Left forelimb (tissue), 1 donor: ENCODE results near the gene DARS1.
A peak's percentile ranks its signal among the peaks of the same experiment; 100 is the strongest.

Experiments used
- DNase-seq: peaks from one replicate; pipeline ENCODE4 v3.0.0-alpha.2; 2018; ENCODE audit warnings: low spot score

DARS1 gene

DNA sequence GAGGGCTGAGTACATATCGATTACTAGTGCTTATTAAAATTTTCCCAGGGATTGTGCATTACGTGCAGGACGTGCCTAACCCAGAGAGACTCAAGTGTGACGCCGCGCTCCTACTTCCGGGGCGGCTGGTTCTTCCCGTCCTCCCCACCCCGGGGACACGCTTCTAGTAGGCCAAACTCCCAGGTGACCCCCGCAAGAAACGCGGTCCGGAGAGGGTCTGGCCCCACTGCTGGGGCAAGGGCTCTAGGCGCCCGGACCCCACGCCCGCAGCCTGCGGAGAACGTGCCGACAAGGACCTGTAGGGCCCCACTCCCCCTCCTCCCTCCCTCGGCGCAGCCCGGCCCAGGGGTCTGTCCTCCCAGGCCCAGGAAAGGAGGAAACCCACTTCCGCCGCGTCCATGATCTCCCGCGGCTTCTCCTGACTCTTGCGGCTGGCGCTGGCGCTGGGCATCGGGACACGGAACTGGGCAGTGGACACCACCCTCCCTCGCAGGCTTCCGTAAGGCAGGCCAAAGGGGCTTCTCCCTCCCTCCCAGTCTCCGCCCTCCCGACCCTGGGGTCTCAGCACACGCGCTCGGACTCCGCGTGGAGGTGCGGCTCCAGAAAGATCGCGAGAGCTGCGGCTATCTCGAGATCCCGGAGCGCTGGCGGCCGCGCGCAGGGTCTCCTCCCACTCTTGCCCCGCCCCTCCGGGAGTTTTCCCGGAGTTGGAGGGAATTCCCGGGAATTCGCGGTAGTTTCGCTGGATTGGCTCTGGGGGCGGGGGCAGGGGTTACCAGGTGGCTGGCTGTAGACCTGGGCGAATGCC is at the start of gene DARS1:
TSS of gene DARS1 (minus strand) at position 609 of the 808 bp plus-strand sequence. CDS start at position 451, 158 bp downstream.
- DNase-seq: peak; percentile 95

DNA sequence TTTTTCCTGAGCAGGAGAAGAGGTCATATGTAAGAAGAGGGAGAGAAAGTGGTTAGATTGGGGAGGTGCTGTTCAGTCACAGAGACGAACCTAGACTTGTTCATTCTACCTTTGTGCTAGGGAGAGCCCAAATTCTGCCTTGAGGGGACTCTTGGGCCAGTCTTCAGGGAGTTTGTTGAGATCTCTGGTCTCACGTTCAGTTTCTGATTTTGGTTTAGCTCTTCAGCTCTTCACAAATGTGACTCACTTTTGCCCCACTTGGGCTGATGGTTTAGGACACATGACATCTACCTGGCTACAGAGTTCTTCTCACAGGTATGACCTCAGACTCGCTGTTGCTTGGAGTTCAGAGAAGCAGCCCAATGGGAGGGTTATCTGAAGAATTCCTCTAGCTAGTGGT is 49.2 kb upstream of the DARS1 start:
- DNase-seq: no peak

DNA sequence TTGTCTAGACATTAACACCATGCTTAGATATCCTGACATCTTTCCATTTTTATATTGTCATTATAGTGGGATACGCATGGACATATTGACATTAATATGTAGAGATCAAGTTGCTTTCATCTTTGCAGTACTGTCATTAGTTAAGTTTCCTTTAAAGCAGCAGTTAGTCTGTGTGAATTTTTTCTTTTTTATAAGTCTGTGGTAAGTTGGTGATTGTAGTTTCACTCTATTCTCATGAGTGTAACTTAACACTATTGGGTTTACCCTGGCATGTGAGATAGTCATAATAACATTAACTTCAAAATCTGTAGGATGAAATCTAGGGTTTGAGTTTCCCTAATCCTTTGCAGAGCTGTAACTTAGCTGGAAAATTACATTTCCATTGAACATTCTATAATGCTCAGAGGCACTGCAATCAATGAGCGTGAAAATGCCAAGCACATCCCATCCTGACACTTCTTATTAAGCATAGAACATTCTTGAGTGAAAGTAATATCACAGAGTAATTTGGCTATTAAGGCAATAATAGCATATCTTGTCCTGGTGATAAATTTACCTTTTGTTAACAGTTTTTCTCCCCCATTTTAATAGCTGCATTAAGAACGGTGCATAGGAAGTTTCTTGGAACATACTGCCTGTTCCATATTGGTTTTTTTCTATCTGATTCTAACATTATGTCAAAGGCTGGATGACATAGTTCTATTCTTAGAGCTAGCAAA is 47.5 kb upstream of the DARS1 start:
- no peak for DNase-seq

DNA sequence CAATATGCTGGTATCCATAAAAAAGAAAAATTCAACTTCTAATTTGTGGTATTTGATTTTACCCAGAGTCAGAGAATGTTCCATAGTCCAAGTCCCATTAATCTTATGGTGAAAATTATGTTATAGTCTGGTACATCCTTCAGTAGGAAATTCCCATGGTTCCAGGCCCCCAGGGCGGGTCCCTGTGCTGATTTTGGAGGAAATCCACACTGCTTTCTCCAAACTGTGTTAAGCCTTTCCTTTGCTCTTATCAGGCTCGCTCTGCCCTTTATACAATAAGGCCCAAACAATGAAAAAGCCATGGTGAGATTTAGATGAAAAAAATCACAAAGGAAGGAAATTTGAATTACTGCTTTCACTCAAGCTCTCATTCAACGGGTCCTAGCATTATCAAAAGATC is 46.8 kb upstream of the DARS1 start:
- DNase-seq: no peak

DNA sequence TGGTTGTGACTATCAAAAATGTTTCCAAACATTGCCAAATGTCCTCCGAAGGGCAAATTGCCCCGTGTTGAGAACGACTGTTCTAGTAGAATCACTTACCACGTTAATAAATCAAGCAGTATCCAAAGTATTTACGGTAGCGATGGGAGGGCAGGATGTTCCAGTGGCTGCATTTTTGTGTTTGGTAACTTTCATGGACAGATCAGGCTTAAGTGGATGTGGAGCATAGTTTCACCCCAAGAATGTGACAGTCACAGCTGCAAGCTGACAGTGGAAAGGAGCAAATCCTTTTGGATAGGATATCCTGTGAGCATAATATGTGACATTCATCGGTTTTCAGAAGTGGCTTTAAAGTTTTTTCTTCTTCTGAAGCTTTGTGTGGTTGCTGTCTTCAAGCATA is 46.3 kb upstream of the DARS1 start:
- no peak for DNase-seq

DNA sequence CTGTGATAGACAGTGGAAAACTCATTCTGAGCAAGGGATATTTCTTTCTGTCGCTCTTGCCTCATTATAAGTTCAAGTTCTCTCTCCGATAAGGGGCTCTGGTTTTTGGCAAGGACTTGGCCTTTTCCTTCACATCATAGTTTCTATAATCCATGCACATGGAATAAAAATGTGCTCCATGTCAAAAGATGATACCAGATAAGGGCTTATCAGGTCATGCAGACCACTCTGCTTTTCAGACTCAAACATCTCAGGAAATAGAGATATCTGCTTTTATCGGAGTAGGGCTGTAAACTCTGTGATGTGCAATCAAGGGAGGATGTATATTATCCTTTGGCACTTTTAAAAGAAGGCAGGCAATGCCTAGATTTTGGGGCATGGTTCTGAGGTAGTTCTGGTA is 45.0 kb upstream of the DARS1 start:
- no peak for DNase-seq

DNA sequence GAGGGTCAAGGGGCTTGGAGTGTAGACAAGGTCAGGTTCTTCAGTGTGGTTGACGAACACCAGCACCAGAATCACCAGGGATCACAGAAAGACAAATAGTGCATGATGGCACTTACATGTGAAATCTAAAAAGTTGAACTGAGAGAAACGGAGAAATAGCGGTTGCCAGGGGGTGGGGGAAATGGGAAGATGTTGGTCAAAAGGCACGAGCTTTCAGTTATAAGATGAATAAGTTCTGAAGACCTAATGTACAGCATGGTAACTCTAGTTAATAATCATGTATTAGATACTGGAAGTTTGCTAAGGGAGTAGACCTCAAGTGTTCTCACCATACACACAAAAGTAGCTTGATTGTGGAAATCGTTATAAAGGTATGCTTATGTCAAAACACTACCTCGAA is 43.7 kb upstream of the DARS1 start:
- no peak for DNase-seq

DNA sequence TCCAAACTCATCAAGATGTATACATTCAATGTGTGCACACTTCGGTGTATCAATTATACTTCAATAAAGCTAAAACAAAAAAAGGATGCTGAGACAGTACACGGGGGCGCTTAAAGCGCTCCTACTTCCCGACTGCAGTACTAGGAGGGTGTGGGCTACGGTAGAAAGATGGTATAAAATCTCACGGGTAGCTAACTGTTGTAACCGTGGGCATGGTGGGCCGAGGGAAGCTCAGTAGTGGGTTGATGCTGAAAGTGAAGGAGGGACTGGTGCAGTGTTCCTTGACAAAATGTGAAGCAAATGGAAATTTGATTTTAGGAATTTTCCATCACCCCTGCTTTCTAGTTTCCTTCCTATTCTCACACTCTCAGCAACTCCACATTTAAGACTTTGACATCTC is 42.6 kb upstream of the DARS1 start:
- DNase-seq: no peak

DNA sequence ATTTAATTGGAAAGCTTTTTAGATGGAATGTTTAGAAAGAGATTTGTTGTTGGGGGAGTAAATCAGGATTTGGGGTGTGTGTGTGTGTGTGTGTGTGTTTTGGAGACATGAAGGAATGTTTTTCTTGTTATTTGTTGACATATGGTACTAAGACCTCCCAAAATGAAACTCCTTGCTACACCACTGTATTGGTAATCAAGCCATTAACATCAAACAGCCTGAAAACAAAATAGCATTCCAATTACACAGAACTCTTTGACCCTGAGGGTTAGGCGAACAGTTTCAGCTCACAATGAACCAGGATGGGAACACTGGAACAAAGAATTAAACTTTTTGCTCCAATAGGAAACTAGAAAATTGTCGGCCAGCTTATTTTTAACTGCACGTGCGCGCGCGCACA is 41.7 kb upstream of the DARS1 start:
- DNase-seq: no peak

DNA sequence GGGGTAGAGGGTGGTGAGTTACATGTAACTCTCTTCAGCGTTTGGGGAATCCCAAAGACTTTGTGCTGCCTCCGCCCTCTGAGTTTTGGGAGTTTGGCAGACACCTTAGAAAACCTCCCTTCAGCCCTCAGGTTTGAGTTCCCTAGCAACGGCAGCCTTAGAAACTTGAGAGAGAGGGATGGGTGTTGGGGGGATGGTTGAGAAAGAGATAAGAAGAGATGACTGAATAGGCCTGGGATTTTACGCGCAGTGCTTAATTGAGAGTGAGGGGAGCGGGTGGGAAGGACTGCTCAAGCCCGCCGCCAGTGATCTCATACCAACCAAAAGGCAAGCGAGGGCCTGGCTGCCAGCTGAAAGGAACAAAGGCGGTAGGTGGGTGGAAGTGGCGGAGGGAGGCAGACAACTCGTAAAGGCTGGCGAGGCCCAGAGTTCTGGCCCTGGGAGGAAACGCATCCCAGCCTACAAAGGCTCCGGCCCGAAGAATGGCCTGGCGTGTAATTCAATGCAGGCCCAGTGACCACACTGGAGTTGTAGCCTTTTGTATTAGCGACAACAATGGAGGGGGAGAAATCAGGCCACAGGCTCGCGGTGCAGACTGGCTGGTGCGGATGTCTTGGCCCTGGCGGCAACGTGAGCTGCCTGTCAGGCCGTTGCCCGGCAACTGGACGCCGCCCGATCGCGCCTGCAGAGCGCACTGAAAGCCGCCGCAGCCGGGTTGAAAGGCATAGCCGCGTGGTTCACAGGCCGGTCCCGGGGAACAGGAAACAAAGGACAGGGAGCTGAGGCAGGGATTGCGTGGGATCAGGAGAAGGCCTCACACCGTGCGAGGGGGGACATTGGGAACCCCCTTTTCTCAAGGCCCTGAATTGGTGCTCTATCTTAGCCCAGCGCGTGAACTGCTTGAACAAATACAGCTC is 39.9 kb upstream of the DARS1 start:
- peak; percentile 76 for DNase-seq

DNA sequence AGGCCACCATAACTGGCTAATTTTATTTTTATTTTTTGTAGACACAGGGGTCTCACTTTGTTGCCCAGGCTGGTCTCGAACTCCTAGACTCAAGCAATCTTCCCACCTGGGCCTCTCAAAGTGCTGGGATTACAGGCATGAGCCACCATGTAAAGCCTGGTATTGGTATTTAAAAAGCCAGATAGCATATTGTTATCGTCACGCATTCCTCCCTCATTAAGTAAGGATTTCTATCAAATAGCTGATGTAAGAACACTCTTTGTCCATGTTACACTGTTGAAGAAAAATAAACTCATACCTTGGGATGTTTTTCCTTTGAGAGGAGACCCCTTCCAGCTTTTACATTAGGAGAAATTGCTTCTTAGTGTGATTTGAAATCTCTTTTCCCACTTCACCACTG is 39.2 kb upstream of the DARS1 start:
- DNase-seq: no peak

DNA sequence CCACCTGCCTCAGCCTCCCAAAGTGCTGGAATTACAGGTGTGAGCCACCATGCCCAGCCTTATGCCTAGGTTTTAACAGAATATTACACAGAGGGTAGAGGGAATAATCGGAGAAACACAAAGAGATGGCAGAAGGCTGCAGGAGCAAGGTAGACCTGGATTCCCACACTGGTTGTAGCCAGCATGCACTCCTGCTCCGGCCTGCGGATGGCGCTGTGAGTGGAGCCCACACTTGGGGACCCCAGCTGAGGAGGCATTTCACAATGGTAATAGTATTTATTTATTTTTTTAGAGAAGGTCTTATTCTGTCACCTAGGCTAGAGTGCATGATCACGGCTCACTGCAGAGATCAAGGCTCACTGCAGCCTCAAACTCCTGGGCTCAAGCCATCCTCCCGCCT is 38.8 kb upstream of the DARS1 start:
- DNase-seq: no peak

DNA sequence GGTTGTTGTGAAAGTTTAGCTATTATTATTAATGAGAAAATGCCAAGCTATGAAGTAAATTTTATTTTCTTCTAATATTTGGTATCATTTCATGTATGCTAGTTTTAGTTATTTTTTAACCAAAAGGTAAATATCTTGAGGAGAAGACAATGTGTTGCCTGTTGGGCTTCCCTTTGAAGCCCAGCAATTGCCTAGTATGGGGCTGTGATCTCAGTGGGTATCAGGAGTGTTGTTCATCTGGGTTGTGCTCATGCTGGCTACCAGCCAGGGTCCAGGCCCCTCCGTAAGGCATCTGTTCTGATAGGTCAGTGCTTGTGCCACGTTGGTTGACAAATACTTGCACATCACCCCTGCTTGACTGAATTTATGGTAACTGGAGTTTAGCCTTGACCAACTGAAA is 38.0 kb upstream of the DARS1 start:
- no peak for DNase-seq

DNA sequence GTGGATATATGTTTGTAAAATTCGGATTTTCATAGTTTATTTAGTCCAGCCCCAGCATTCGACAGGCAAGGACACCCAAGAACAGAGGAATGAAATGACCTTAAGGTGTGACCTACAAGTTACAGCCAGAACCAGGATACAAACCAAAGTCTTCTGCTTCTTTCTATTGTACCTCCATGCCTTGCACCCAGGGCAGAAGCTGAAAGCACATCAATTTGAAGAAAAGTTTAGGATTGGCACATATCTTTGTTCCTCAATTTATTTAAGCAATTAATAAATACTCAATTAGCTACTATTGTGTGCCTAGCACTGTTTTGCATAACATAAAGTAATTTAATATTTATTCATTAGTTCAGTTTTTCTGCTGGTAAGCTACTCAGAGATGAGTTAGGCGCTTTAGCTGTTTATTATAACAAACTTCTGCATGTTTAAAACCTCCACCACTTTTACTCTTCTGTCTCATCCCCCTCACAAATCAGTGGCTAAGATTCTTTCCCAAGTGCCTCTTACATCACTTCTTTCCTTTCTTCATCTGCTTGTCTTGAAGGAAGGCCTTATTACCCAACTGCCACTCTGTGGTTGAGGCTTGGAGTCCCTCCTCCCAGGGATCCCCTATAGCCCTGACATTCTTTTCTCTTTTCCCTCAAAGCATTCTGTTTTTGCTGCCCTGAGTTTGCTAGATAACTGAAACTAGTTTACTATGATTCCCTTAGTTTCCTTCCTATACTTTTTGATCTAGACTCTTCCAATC is 37.1 kb upstream of the DARS1 start:
- no peak for DNase-seq

DNA sequence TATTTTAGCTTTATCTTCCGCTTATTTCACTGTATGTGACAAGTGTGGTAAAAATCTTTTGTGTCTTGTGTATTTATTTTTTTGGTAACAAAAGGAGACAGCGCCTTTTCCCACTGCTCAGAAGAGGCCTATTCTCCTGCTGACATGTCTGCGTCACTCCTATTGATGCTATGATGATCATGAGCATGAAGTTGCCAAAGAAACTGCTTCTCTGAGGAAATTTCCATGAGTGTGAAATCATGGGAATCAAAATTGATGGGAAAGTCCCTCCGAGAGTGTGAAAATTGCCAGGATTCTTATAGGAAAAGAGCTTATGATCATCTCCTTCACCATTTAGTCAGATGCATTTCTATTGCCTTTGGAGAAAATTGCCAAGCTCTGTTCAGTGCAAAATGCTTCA is 36.5 kb upstream of the DARS1 start:
- DNase-seq: no peak

DNA sequence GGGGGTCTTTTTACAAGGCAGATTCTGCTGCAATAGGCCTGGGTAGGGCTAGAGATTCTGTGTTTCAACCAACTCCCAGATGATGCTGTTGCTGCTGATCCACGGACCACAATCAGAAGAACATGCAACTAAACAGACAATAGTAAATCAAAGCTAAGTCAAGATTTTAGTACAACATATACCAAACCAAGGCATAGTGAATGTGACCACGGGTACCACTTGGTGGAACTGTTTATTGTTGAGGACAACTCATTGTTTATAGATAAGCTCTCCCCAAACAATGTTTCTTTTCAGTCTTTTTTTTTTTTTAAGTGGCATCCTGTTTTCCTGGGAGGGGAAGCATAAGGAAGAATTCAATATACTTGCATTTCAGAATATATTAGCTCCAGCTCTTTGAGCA is 36.0 kb upstream of the DARS1 start:
- no peak for DNase-seq

DNA sequence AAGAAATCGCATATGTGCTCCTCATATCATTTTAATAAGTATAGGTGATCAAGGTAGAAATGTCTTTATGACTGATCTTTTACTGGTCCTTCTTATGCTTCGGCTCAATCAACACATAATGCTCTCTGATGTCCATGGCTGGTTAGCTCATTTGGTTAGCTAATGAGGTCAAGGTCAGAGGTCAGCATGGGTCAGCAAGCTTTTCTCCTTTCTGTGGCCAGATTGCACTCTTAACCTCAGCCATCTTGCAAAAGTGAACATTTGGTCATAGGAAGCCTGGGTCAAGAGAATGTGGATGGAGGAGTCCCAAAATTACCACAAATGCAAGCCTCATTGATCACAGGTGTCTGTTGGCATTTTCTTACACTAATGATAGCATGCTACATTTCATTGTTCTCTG is 35.4 kb upstream of the DARS1 start:
- no peak for DNase-seq

DNA sequence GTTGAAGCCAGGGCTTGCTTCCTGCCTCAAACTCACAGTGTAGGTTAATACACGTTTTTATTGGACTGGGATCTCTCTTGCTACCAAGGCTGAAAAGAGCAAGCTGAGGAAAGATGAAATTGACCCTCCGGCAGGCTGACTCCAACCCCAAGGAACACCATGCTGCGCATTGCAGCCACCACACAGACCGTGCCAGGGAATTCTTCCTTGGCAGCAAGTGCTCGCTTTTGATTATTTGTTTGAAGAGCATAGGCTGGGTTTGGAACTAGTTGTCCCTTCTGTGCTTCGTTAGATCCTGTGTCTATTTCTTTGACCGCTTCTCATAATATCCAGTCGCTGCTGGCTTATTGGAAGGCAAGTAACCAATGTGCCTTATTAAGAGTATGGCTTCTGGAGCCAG is 34.4 kb upstream of the DARS1 start:
- DNase-seq: no peak

DNA sequence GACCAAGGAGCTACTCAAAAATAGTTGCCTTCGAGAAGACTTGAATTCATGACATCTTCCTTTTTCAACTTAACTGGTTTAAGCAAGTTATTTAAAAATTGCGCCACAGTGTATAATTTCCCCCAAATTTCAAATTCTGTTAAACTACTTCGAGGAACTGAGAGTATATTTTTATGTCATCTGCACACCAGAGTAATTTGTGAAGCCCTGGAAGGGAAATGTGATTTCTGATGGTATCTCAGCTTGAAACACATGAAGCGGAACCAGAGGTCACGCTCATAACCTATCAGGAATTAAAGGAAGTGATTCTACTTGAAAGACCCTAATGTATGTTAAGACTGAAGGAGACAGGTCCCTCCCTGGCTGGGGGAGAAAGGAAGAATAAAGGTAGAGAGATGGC is 33.9 kb upstream of the DARS1 start:
- no peak for DNase-seq

DNA sequence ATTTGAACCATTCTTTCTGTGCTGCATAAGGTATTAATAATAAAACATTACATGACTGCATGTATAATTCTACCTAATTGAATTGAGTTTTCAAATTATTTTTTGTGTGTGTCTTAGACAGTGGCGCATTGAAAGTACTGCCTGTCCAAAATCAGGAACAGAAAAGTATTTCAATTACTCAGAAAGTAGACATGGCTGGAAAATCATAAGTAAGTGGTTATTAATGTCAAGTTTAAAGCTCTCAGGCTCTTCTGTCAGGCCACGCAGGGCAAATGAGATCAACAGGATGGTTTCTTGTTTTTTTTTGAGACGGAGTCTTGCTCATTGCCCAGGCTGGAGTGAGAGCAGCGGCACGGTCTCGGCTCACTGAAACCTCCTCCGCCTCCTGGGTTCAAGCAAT is 32.4 kb upstream of the DARS1 start:
- no peak for DNase-seq

DNA sequence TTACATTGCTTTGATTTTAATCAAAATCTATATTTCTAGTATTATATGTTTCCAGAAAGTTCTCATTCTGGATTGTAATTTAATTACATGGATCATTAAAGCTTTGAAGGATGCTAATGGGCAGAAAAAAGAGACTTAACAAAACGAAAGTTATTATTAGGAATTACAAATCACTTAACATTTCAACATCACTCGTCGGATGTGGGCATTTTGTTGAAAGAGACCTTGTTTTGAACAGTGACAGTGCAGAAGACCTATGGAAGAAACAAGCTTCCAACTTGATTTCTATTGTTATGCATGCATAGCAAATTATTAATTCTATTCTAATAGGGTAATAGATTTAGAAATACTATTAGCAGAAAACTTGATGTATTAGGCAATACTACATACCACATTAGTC is 31.4 kb upstream of the DARS1 start:
- DNase-seq: no peak

DNA sequence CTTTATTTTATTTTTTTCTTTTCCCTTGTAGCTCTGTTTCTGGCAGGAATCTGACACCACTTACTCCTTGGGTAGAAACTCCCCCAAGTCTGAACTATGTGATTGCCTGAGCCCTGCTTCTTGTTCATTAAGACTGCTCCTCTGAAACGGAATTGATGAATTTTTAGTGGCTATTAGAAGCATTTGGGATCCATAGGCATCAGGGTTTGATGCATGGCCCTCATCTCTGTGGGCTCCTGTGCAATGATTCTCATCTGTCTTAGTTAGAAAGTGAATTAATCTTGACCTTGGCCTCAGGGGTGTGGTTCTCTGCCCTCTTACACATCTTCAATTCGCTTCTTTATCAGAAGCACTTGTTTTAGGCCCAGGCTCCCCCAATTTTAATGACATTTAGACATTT is 31.0 kb upstream of the DARS1 start:
- no peak for DNase-seq
